Measurements from ENCODE around the gene SYVN1.

Gene SYVN1

DNA sequence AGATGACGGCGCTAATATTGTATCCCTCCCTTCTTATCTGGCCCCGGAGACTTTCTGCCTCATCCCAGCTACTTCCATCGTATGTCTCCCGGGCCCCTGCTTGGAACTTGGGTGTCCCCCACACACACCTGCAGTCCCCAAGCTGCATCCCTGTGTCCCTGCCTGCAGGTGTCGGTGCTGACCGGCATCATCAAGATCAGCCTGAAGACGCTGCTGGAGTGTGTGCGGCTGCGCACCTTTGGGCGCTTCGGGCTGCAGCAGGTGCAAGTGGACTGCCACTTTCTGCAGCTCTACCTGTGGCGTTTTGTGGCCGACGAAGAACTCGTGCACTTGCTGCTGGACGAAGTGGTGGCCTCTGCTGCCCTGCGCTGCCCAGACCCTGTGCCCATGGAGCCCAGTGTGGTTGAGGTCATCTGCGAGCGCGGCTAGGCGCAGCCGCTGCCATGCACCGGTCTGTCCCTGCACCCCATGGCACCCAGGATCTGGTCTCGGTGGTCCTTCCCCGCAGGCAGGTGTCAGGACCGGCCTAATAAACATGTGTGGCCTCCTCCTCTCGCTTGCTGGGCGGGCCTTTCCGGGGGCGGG, 23.1 kb downstream of the SYVN1 start:
- no peak for DNase-seq

GRCh38 chr11:65110354-65110861, 23.9 kb downstream of the SYVN1 start:
- DNase-seq = peak; percentile 90

DNA sequence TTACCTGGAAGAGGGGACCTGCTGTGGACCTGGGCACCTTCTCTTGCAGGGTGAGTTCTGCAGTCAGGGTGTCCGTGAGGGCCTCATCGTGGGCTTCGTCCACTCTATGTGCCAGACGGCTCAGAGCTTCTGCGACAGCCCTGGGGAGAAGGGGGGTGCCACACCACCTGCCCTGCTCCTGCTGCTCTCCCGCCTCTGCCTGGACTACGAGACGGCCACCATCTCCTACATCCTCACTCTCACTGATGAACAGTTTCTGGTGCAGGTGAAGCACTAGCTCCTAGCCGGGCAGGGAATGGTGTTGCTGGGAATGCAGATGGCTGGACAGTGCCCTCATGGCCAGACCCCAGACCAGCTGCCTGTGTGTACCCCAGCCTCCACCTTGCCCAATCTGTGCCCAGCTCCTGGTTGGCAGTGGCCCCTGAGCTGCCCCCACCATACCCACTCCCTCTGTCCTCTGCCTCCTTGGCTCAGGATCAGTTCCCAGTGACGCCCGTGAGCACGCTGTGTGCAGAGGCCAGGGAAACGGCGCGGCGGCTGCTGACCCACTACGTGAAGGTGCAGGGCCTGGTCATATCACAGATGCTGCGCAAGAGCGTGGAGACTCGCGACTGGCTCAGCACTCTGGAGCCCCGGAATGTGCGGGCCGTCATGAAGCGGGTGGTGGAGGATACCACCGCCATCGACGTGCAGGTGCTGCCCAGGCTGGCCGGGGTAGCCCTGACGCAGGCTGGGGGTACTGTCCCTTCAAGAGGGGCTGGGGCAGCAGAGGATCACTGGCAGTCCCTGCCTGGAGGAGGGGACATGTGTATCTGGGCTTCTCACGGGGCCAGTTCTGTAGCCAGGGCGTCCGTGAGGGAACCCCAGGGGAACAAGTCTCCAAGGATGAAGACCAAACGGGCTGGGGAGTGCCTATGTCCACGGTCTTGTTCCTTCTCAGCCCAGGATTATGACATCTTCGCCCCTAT, 24.8 kb downstream of the SYVN1 start:
- DNase-seq = no peak

DNA sequence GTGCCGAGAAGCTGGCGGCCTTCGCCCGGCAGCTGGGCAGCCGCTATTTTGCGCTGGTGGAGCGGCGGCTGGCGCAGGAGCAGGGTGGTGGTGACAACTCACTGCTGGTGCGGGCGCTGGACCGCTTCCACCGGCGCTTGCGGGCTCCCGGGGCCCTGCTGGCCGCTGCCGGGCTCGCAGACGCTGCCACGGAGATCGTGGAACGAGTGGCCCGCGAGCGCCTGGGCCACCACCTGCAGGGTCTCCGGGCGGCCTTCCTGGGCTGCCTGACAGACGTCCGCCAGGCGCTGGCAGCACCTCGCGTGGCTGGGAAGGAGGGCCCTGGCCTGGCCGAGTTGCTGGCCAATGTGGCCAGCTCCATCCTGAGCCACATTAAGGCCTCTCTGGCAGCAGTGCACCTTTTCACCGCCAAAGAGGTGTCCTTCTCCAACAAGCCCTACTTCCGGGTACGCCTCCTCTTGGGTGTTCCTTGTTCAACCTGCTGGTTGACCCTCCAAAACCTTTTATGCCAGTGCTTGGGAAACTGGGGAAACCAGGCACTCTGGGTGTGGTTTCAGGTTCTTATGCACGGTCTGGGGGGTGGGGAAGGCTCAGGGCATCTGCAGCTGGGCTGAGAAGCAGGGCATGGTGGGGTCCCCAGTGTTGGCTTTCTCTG, 25.7 kb downstream of the SYVN1 start:
- no peak for DNase-seq

DNA sequence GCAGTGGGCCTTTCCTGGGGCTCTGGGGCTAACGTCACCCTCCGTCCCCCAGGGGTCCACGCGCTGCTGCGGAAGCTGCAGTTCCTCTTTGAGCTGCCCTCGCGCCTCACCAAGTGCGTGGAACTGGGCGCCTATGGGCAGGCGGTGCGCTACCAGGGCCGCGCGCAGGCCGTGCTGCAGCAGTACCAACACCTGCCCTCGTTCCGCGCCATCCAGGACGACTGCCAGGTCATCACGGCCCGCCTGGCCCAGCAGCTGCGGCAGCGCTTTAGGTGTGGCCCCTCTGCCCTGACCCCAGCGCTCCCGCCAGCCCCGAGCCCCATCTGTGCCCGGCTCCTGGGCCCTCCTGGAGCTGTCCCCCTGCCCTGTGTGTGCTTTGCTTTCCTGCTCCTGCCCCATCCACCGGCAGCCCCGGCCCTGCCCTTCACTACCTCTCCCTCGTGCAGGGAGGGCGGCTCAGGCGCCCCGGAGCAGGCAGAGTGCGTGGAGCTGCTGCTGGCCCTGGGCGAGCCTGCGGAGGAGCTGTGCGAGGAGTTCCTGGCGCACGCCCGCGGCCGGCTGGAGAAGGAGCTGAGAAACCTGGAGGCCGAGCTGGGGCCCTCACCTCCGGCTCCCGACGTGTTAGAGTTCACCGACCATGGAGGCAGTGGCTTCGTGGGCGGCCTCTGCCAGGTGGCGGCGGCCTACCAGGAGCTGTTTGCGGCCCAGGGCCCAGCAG, 26.4 kb downstream of the SYVN1 start:
- no peak for DNase-seq

DNA sequence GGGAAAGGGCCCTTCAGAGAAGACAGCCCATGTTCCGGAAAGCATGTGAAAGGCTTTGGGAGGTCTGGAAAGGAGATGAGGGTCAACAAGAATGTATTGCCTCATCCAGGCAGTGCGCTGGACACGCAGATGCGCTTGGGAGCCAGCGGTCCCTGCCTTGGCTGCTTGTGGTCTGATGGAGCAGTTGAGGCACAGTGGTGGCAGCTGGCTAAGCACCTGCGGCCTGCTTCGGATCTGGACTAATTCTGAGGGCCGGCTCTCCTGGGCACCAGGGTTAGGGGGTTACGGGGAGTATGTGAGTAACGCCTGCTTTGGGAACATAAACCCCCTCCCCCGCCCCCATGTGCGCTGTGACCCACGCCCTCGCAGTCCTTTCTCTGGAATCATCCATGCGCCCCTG, 27.2 kb downstream of the SYVN1 start:
- no peak for DNase-seq

GRCh38 chr11:65104628-65105027, 29.7 kb downstream of the SYVN1 start:
- no peak for DNase-seq

GRCh38 chr11:65103476-65103875, 30.8 kb downstream of the SYVN1 start:
- DNase-seq = no peak

DNA sequence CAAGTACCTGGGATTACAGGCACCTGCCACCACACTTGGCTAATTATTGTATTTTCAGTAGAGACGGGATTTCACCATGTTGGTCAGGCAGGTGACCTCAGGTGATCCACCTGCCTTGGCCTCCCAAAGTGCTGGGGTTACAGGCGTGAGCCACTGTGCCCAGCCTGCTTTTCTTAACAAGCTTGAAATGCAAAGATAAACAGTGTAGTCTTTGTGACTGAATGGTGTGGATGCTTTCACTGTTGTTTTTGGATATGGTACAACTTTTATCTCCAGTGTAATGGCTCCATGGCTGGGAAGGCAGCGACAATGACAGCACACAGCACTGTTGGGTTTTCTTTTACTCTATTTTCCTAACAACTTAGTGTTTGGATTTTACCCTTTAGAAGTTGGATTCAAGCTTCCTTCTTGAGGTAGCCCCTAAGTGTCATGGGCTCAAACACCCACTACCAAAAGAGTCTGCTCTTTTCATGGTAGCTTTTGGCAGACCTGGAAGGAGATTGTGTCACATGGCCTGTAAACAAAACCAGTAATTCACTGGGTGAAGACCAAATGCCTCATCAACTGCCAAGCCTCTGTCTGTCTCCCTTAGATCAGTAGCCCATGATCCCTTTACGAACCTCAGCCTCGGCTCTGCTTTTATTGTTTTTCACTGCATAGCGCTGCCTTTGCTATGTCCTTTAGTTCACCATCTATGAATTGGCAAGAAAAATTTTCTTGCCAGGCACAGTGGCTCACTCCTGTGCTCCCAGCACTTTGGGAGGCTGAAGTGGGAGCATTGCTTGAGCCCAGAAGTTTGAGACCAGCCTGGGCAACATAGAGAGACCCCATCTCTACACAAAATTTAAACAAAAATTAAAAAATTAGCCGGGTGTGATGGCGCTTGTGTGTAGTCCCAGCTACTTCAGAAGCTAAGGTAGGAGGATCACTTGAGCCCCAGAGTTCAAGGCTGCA, 31.9 kb downstream of the SYVN1 start:
- DNase-seq = no peak

- no peak for DNase-seq
These were observed 33.5 kb downstream of the SYVN1 start for GRCh38 chr11:65100674-65101350.

DNA sequence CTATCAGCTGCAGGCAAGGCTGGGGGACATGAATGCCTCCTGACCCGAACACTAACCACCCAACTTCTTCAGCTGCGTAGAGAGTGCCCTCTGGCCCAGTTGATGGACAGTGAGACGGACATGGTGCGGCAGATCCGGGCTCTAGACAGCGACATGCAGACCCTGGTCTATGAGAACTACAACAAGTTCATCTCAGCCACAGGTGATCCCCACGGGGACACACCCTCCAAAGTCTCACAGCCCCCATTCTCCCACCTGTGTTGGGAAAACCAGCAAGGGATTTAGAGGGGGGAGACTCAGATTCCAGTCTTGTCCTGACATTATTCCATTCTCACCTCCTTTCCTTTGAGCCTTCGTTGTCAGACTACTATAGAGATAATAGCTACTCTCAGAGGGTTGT, 37.4 kb downstream of the SYVN1 start:
- no peak for DNase-seq

GRCh38 chr11:65095974-65096806, 38.1 kb downstream of the SYVN1 start, which contains the start of gene VPS51:
TSS of gene VPS51 (plus strand) at chr11:65096214. CDS start at chr11:65096251, 37 bp downstream.
- peak; percentile 78 for DNase-seq

- no peak for DNase-seq
These were observed 38.9 kb downstream of the SYVN1 start for GRCh38 chr11:65095427-65095826.

DNA sequence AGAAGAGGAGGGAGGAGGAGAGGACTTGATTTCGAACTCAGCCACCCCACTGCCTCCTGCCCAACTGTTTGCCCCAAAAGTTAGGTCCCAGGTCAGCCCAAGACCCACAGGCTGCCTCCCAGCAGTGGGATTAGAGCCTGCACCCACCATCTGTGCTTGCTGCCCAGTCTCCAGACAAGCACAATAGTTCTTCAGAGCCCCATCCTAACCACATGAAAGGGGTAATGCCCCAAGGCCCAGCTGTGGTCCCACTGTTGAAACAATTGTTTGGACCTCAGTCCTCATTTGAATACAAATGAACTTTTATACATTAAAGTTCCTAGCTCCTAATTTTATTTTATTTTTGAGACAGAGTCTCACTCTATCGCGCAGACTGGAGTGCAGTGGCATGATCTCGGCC, 43.7 kb downstream of the SYVN1 start:
- DNase-seq = no peak

DNA sequence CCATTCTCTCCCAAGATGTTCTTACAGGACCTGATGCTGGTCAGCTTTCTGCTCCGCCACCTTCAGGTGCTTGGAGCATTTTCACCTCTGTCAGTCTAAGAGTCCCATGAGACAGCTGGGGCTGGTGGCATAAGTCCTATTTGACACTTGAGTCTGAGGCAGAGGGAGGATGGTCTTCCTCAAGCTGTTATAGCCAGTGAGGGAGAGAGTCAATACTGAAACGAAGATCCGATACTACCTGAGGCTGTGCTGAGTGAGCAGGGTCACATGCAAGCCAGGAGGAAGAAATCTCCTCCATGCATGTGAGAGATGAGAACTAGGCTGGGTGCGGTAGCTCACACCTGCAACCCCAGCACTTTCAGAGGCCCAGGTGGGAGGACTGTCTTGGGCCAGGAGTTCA, 44.7 kb downstream of the SYVN1 start:
- no peak for DNase-seq

DNA sequence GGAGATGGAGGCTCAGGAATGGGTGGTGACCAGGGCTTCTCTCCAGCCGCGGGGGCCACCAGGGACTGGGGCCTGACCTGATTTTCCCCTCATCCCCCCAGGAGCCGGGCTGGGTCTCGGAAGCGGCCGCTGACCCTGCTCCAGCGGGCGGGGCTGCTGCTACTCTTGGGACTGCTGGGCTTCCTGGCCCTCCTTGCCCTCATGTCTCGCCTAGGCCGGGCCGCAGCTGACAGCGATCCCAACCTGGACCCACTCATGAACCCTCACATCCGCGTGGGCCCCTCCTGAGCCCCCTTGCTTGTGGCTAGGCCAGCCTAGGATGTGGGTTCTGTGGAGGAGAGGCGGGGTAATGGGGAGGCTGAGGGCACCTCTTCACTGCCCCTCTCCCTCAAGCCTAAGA, 46.5 kb downstream of the SYVN1 start:
- DNase-seq = no peak

DNA sequence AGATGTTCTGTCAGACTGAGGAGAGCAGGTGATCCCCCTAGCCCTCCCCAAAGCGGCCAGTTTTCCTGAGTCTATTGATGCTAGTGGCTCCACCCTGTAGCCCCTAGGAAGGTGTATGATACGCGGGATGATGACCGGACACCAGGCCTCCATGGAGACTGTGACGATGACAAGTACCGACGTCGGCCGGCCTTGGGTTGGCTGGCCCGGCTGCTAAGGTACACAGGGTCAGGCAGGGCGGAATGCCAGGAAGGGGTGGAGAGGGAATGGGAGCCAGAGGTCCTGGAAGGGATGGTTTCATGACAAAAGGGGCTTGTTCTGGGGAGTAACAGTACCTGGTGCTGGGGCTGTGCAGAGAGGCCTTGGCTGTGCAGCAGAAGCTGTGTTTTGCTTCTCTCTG, 47.1 kb downstream of the SYVN1 start:
- DNase-seq = no peak

DNA sequence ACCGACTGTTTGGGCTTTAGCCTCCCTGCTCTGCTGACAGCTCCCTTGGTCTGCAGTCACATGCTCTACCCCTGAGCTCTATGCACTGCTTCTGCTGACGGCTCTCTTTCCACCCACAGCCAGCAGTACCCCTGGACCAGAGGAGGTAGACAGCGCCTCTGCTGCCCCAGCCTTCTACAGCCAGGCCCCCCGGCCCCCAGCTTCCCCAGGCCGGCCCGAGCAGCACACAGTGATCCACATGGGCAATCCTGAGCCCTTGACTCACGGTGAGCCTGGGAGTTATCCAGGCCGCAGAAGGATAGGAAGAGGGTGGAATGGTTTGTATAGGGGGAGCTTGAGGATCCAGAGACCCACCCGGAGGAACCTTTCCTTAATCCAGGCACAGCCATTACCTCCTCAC, 47.5 kb downstream of the SYVN1 start:
- DNase-seq = no peak

GRCh38 chr11:65085446-65085845, 48.9 kb downstream of the SYVN1 start:
- no peak for DNase-seq

All from activated effector memory CD4-positive, alpha-beta T cell treated with Interleukin-2 at 50 U/mL for 16 hours (primary cell).